Epithelial cell of proximal tubule (primary cell): ENCODE results near the gene LTB. TPM values are rescaled to one million over a fixed set of nuclear protein-coding genes. Genes with fewer than 3 reads are reported as not detected.

Experiments
- DNase-seq: peaks from one replicate; pipeline ENCODE4 v3.0.0-alpha.2; 2011; ENCODE audit warnings: low read depth
- H3K4me3 ChIP-seq: 2 replicates; pipeline ENCODE4 v1.5.1; 2011; ENCODE audit warnings: low read depth, mild to moderate bottlenecking, low read length
- CTCF ChIP-seq: conservative IDR thresholded peaks from 2 replicates; pipeline ENCODE4 v1.5.1; 2012; ENCODE audit warnings: low read depth, mild to moderate bottlenecking, low read length
- total RNA-seq: library from RNA; depleted of rRNA; stranded (reverse); fragments of >200 nt; gene quantifications from 2 replicates; pipeline ENCODE4 v1.2.3, GENCODE V29; 2015

LTB gene
- total RNA-seq, 1 donor from 2014 or later, result 50.8 TPM

GRCh38 chr6:31619805-31620585 lies 37.8 kb upstream of the LTB start:
- no peak for TF ChIP-seq CTCF
- peak; percentile 90 for DNase-seq
- peak overlapping the region; percentile 94 for H3K4me3 ChIP-seq

- TF ChIP-seq CTCF, result no peak
- no peak for DNase-seq
- no peak overlapping the region for H3K4me3 ChIP-seq
These were observed 34.8 kb upstream of the LTB start for GRCh38 chr6:31617010-31617409.

GRCh38 chr6:31615748-31616147 lies 33.5 kb upstream of the LTB start:
- DNase-seq, result no peak
- H3K4me3 ChIP-seq, result no peak overlapping the region
- no peak for TF ChIP-seq CTCF

- TF ChIP-seq CTCF, result no peak
- DNase-seq, result no peak
These were observed 32.7 kb upstream of the LTB start, which contains the start of gene AIF1 for GRCh38 chr6:31614684-31615578. TSS of gene AIF1 (plus strand) at chr6:31615234. CDS start at chr6:31615330, 96 bp downstream.

GRCh38 chr6:31614075-31614619 lies 31.9 kb upstream of the LTB start:
- no peak overlapping the region for H3K4me3 ChIP-seq
- DNase-seq, result no peak
- no peak for TF ChIP-seq CTCF

More at GRCh38 chr6:31614684-31615578, 32.7 kb upstream of the LTB start, which contains the start of gene AIF1:
- no peak within 1 kb of the TSS for H3K4me3 ChIP-seq

- no peak overlapping the region for H3K4me3 ChIP-seq
- TF ChIP-seq CTCF, result no peak
- no peak for DNase-seq
These were observed 28.7 kb upstream of the LTB start for GRCh38 chr6:31610968-31611367.
